Nephron progenitor cell (in vitro differentiated cells): ENCODE data around the gene SYF2.
A peak's percentile ranks its signal among the peaks of the same experiment; 100 is the strongest.

ENCODE experiments used
- DNase-seq: peaks from one replicate; pipeline ENCODE4 v3.0.0; 2021
- H3K27ac Mint-ChIP-seq: 2 replicates; pipeline ENCODE4 v1.8.0; 2021; ENCODE audit warnings: mild to moderate bottlenecking, moderate library complexity, mixed read lengths
- H3K27me3 Mint-ChIP-seq: 2 replicates; pipeline ENCODE4 v1.8.0; 2021; ENCODE audit warnings: mild to moderate bottlenecking, low read depth, mixed read lengths; ENCODE audit not compliant: poor library complexity
- H3K36me3 Mint-ChIP-seq: 2 replicates; pipeline ENCODE4 v1.8.0; 2021; ENCODE audit warnings: low read depth, mixed read lengths
- H3K4me1 Mint-ChIP-seq: 2 replicates; pipeline ENCODE4 v1.8.0; 2021; ENCODE audit warnings: mixed read lengths
- H3K4me3 Mint-ChIP-seq: 2 replicates; pipeline ENCODE4 v1.8.0; 2021; ENCODE audit warnings: mild to moderate bottlenecking, moderate library complexity, mixed read lengths
- H3K9me3 Mint-ChIP-seq: 2 replicates; pipeline ENCODE4 v1.8.0; 2021; ENCODE audit warnings: mild to moderate bottlenecking, moderate library complexity, mixed read lengths
- TF ChIP-seq, protein P1 (sequence below): fragments of 200-600 bp; sonication (generic); IDR thresholded peaks from 2 replicates; pipeline ENCODE4 v1.5.0; 2021; ENCODE audit warnings: antibody characterized with exemption

The SYF2 gene

DNA sequence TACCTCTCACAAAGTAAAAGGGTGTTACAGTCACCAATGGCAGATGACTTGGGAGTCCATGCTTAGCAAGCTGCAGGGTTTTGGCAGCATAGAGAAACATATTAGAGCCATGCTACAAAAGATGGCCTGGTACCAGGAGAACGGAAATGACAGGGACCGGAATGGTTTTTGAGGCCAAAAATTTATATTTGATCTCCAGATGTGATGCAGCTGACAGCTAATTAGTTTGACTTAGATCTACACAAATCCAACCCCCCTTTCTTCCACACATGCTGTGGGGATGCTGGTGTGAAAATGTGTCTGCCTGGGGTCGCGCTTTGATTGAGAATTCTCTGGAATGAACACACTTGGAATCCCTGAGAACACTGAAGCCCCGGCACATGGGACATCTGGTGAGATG, 26.5 kb downstream of the SYF2 start:
- TF ChIP-seq, protein P1, sequence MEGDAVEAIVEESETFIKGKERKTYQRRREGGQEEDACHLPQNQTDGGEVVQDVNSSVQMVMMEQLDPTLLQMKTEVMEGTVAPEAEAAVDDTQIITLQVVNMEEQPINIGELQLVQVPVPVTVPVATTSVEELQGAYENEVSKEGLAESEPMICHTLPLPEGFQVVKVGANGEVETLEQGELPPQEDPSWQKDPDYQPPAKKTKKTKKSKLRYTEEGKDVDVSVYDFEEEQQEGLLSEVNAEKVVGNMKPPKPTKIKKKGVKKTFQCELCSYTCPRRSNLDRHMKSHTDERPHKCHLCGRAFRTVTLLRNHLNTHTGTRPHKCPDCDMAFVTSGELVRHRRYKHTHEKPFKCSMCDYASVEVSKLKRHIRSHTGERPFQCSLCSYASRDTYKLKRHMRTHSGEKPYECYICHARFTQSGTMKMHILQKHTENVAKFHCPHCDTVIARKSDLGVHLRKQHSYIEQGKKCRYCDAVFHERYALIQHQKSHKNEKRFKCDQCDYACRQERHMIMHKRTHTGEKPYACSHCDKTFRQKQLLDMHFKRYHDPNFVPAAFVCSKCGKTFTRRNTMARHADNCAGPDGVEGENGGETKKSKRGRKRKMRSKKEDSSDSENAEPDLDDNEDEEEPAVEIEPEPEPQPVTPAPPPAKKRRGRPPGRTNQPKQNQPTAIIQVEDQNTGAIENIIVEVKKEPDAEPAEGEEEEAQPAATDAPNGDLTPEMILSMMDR = no peak
- peaks cover 17% of the 10 kb centered on the region for H3K4me1 Mint-ChIP-seq
- DNase-seq = no peak
- H3K9me3 Mint-ChIP-seq = peaks cover 12% of the 10 kb centered on the region
- H3K27ac Mint-ChIP-seq = no peak overlapping the region
- peaks cover 98% of the 10 kb centered on the region for H3K27me3 Mint-ChIP-seq
- no peak overlapping the region for H3K4me3 Mint-ChIP-seq
- H3K36me3 Mint-ChIP-seq = no peaks in the 10 kb centered on the region

DNA sequence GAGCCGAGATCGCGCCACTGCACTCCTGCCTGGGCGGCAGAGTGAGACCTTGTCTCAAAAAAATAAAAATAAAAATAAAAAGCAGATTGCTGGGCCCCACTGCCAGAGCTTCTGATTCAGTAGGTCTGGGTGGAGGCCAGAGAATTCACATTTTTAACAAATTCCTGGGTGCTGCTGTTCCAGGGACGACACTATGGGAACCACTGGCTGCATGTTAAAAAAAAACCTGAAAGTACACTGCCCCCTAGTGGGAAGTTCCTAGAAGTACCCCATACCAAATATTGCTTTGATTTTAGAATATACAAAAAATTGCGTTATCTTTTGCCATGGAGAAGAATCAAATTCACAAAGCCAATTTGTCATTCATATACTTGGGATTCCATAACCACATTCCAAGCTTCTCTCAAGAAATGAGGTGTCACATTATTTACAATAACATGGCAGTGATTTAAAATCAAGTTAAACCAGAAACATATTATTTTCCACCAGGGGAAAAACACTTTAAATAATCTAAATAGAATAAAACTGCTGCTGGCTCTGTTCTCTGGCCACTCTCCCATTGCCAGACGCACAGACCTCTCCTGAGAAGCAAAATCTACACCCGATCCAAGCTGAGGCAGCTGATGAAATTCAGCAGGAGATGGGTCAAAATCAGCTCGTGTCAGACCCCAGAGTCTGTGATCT, 27.4 kb downstream of the SYF2 start:
- H3K4me1 Mint-ChIP-seq = peaks cover 25% of the 10 kb centered on the region
- no peak overlapping the region for H3K4me3 Mint-ChIP-seq
- DNase-seq = no peak
- peaks cover 12% of the 10 kb centered on the region for H3K9me3 Mint-ChIP-seq
- H3K36me3 Mint-ChIP-seq = no peaks in the 10 kb centered on the region
- TF ChIP-seq, protein P1 = peak; percentile 82
- H3K27ac Mint-ChIP-seq = no peak overlapping the region
- peaks cover 98% of the 10 kb centered on the region for H3K27me3 Mint-ChIP-seq

DNA sequence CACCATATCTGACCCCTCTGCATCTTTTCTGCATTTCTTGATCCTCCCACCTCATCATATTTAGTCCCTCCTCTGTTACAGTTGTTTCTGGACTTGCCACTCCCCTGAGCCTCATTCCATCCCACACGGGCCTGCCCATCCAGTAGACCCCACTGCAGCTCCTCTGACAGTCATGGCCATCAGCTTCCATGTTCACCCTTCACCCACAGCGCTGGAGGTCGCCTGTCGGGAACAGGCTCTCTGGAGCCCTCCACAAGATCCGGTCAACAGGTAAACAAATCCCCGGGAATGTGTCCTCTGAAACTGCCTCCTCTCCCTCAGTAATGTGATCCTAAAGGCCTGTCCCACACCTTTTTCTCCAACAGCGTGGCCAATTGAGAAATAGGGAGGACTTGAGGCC, 31.3 kb downstream of the SYF2 start:
- DNase-seq = no peak
- H3K4me3 Mint-ChIP-seq = peak overlapping the region; percentile 66
- peaks cover 88% of the 10 kb centered on the region for H3K27me3 Mint-ChIP-seq
- H3K9me3 Mint-ChIP-seq = peaks cover 12% of the 10 kb centered on the region
- peaks cover 53% of the 10 kb centered on the region for H3K4me1 Mint-ChIP-seq
- TF ChIP-seq, protein P1 = no peak
- H3K36me3 Mint-ChIP-seq = no peaks in the 10 kb centered on the region
- H3K27ac Mint-ChIP-seq = no peak overlapping the region

DNA sequence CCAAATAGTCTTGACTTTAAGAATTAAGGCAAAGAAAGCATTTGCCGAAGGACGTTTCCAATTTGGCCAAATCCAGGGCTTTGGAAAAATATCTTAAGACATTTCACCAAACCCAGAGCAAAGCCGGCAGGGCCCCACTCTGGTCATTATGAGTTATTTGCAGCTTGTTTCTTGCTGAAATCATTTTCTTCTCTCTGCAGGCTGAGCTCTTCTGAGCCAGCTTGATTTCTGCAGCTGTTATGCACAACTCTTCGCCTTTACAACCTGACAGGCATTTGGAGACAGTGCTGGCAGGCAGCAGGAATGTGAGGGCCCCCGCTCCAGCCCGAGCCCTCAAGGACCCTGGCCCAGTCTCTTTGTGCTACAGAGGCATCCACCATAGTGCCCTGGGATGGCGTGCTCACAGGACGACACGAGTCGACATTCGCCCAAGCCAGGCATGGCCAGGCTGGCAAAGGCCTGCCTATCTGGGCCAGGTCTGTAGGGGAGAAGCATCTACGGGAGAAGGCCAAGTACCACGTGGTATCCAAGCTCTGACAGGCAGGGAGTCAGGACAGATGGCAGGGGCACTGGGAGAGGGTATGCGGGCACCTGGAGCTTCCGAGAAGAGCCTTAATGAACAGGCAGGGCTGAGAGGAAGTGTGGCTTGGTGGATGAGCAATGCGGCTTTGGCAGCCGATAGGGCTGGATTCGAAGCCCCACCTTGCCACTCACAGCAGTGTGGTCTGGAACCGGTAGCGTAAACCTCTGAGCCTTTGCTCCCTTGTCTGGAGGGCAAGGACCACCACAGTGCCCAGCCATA, 32.3 kb downstream of the SYF2 start:
- Mint-ChIP-seq H3K9me3 (peaks cover 12% of the 10 kb centered on the region), H3K27ac (no peak overlapping the region), H3K4me3 (peak overlapping the region; percentile 44), H3K27me3 (peaks cover 88% of the 10 kb centered on the region), H3K36me3 (no peaks in the 10 kb centered on the region), H3K4me1 (peaks cover 53% of the 10 kb centered on the region)
- TF ChIP-seq, protein P1 = no peak
- DNase-seq = no peak

DNA sequence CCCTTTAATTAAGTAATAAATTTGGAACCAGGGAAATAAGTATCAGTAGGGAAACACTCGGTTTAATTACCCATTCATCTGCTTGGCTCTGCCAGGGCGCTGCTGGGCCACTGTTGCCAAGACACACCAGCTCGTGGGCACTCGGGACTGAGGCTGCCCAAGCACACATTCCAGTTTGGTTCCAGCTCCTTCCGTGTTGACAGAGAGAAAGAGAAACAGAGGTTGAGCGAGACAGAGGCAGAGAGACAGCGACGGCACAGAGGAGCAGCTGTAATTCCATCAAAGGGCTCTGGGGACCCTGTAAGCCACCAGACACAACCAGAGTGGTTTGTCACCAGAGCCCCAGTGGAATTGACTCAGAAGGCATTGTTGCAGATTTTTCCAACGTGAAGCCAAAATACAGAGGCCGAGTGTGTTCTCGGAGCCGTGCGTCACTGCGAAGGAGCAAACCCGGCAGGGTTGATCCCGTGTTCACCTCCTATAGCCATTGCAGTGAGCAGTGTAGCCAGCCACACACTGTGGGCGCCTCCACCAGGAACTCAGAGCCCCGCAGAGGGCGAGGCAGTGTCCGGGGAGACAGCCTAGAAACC, 33.5 kb downstream of the SYF2 start:
- H3K27ac Mint-ChIP-seq = no peak overlapping the region
- H3K27me3 Mint-ChIP-seq = peaks cover 89% of the 10 kb centered on the region
- H3K4me1 Mint-ChIP-seq = peaks cover 58% of the 10 kb centered on the region
- H3K9me3 Mint-ChIP-seq = peaks cover 12% of the 10 kb centered on the region
- TF ChIP-seq, protein P1 = peak; percentile 21
- H3K36me3 Mint-ChIP-seq = no peaks in the 10 kb centered on the region
- no peak for DNase-seq
- no peak overlapping the region for H3K4me3 Mint-ChIP-seq
